HepG2 (cell line): ENCODE data around the gene ZNF684. TPM values are rescaled to one million over a fixed set of nuclear protein-coding genes. Genes with fewer than 3 reads are reported as not detected.
A peak's percentile ranks its signal among the peaks of the same experiment; 100 is the strongest.

Experiments
- ADNP ChIP-seq: sonication (generic); formaldehyde crosslinking; IDR thresholded peaks from 2 replicates; pipeline ENCODE4 v1.4.0; 2020; ENCODE audit warnings: missing genetic modification reagents
- ARID4A ChIP-seq: sonication (generic); formaldehyde crosslinking; IDR thresholded peaks from 2 replicates; pipeline ENCODE4 v1.5.0; 2020; ENCODE audit warnings: mild to moderate bottlenecking, missing genetic modification reagents, borderline replicate concordance
- CHCHD3 ChIP-seq: sonication (generic); formaldehyde crosslinking; IDR thresholded peaks from 2 replicates; pipeline ENCODE4 v1.8.0; 2022; ENCODE audit warnings: mild to moderate bottlenecking, missing genetic modification reagents, moderate library complexity
- CHD2 ChIP-seq: IDR thresholded peaks from 2 replicates; pipeline ENCODE4 v1.6.1; 2011; ENCODE audit warnings: low read depth, low read length, improper control_type of control experiment
- ELF1 ChIP-seq: sonication (generic); formaldehyde crosslinking; IDR thresholded peaks from 2 replicates; pipeline ENCODE4 v1.4.0; 2020; ENCODE audit warnings: missing genetic modification reagents
- GLI4 ChIP-seq: sonication (generic); formaldehyde crosslinking; IDR thresholded peaks from 2 replicates; pipeline ENCODE4 v1.5.1; 2020; ENCODE audit warnings: missing genetic modification reagents, mild to moderate bottlenecking, moderate library complexity, borderline replicate concordance
- HOXA7 ChIP-seq: sonication (generic); formaldehyde crosslinking; IDR thresholded peaks from 2 replicates; pipeline ENCODE4 v1.8.1; 2022; ENCODE audit warnings: mild to moderate bottlenecking, missing genetic modification reagents, moderate library complexity
- HOXA9 ChIP-seq: sonication (generic); formaldehyde crosslinking; IDR thresholded peaks from 2 replicates; pipeline ENCODE4 v1.8.1; 2022; ENCODE audit warnings: missing genetic modification reagents, mild to moderate bottlenecking, moderate library complexity, borderline replicate concordance
- IRX3 ChIP-seq: sonication (generic); formaldehyde crosslinking; IDR thresholded peaks from 2 replicates; pipeline ENCODE4 v1.8.1; 2023; ENCODE audit warnings: mild to moderate bottlenecking, low read depth, missing genetic modification reagents, borderline replicate concordance
- MAFG ChIP-seq: sonication (generic); formaldehyde crosslinking; IDR thresholded peaks from 2 replicates; pipeline ENCODE4 v1.5.1; 2020; ENCODE audit warnings: mild to moderate bottlenecking, missing genetic modification reagents
- MIER2 ChIP-seq: IDR thresholded peaks from 2 replicates; pipeline ENCODE4 v1.6.1; 2016; ENCODE audit warnings: missing biosample characterization, missing genetic modification reagents
- PCBP2 ChIP-seq: fragments of 200-400 bp; formaldehyde crosslinking; optimal IDR thresholded peaks from 2 replicates; pipeline ENCODE3; 2018; ENCODE audit warnings: low read length, low read depth; ENCODE audit not compliant: poor library complexity, severe bottlenecking
- RXRA ChIP-seq: sonication (generic); formaldehyde crosslinking; IDR thresholded peaks from 2 replicates; pipeline ENCODE4 v1.5.1; 2020; ENCODE audit warnings: missing genetic modification reagents
- TBL1XR1 ChIP-seq: fragments of 150-350 bp; IDR thresholded peaks from 2 replicates; pipeline ENCODE4 v1.6.1; 2014; ENCODE audit warnings: borderline replicate concordance, low read length; ENCODE audit not compliant: partially characterized antibody
- TEF ChIP-seq: sonication (generic); formaldehyde crosslinking; IDR thresholded peaks from 2 replicates; pipeline ENCODE4 v1.5.0; 2020; ENCODE audit warnings: missing genetic modification reagents
- ZBTB20 ChIP-seq: sonication (generic); formaldehyde crosslinking; IDR thresholded peaks from 2 replicates; pipeline ENCODE4 v1.8.1; 2023; ENCODE audit warnings: missing genetic modification reagents, low read depth, mild to moderate bottlenecking, borderline replicate concordance
- ZBTB21 ChIP-seq: sonication (generic); formaldehyde crosslinking; IDR thresholded peaks from 2 replicates; pipeline ENCODE4 v1.4.0; 2020; ENCODE audit warnings: missing genetic modification reagents
- ZBTB3 ChIP-seq: sonication (generic); formaldehyde crosslinking; IDR thresholded peaks from 2 replicates; pipeline ENCODE4 v1.4.0; 2020; ENCODE audit warnings: low read depth, mild to moderate bottlenecking, moderate library complexity, missing genetic modification reagents, borderline replicate concordance
- ZBTB7B ChIP-seq: sonication (generic); formaldehyde crosslinking; IDR thresholded peaks from 2 replicates; pipeline ENCODE4 v1.4.0; 2020; ENCODE audit warnings: missing genetic modification reagents
- ZFP41 ChIP-seq: sonication (generic); formaldehyde crosslinking; IDR thresholded peaks from 2 replicates; pipeline ENCODE4 v1.4.0; 2020; ENCODE audit warnings: mild to moderate bottlenecking, missing genetic modification reagents, borderline replicate concordance
- ZFY ChIP-seq: sonication (generic); formaldehyde crosslinking; IDR thresholded peaks from 2 replicates; pipeline ENCODE4 v1.4.0; 2020; ENCODE audit warnings: missing genetic modification reagents
- ZKSCAN5 ChIP-seq: sonication (generic); formaldehyde crosslinking; IDR thresholded peaks from 2 replicates; pipeline ENCODE4 v1.5.1; 2020; ENCODE audit warnings: mild to moderate bottlenecking, missing genetic modification reagents
- ZNF234 ChIP-seq: sonication (generic); formaldehyde crosslinking; conservative IDR thresholded peaks from 2 replicates; pipeline ENCODE4 v1.5.1; 2020; ENCODE audit warnings: mild to moderate bottlenecking, missing genetic modification reagents
- ZNF264 ChIP-seq: sonication (generic); formaldehyde crosslinking; IDR thresholded peaks from 2 replicates; pipeline ENCODE4 v1.4.0; 2020; ENCODE audit warnings: missing genetic modification reagents
- ZNF652 ChIP-seq: IDR thresholded peaks from 2 replicates; pipeline ENCODE4 v1.6.1; 2016; ENCODE audit warnings: low read depth, borderline replicate concordance
- ZNF839 ChIP-seq: sonication (generic); formaldehyde crosslinking; IDR thresholded peaks from 2 replicates; pipeline ENCODE4 v1.4.0; 2020; ENCODE audit warnings: missing genetic modification reagents, mild to moderate bottlenecking, borderline replicate concordance
- polyA plus RNA-seq, 8 experiments: library from polyadenylated mRNA; depleted of rRNA in 3 of 8; stranded (reverse) in 7 of 8; unstranded in 1 of 8; fragments of >200 nt; fragmentation: Illumina TruSeq in 4 of 8; extraction: Trizol in 4 of 8; gene quantifications; 2 replicates each; pipeline versions ENCODE4 v1.2.1 to v1.2.3, GENCODE V29; 2011 to 2016; ENCODE audit warnings: low read depth in 4 of 8, missing spikeins in 1 of 8, mixed read lengths in 1 of 8; ENCODE audit not compliant: insufficient read depth in 1 of 8
- total RNA-seq, 5 experiments: library from RNA; depleted of rRNA; stranded (reverse); fragments of >200 nt; fragmentation: Illumina TruSeq; extraction: Trizol; gene quantifications; 2 replicates each; pipeline ENCODE4 v1.2.3, GENCODE V29; 2016; ENCODE audit warnings: low read depth in 1 of 5
- TF ChIP-seq, protein P1 (sequence below): IDR thresholded peaks from 2 replicates; pipeline ENCODE4 v1.6.1; 2016; ENCODE audit warnings: missing genetic modification reagents, missing compliant biosample characterization

Gene ZNF684
- total and polyA plus RNA-seq, 2 of the 13 experiments (the other 11 are each of a cell fraction or from before 2014, with no cell fraction given) = 6.5 to 15.2 TPM

DNA sequence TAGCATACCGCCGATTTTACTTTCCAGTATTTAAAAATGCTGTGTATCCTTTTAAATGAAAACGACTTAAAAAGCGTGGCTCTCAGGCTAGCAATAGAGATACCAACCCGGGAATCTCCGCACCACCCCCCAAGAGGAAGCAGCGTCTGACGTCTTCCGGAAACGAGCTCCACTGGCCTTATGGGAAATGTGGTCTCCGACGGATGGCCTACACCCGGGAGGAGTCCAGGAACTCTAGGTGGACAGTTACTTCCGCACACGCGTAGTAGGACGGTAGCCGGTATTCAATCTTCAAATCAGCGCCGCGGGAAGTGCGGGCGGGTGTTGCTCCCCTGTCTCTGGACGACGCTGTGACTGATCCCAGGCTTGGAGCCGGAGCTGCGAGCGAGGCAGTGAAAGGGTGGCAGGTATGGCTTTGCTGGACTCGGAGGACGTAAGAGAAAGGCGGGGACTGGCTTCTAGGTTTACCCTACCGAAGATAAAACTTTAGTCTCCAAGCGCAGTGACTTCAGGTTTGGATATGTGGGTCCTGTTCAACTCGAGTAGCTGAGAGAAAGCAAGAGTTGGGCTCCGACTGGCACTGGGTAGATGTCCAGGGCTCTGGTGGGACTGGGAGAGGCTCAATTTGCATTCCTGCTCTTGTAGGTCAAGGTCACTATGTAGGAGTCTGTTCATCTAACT, at the start of gene ZNF684 (continued):
- no peak for TF ChIP-seq IRX3 (CRISPR knock-in tag)
- TF ChIP-seq ELF1 (CRISPR knock-in tag) = peak; percentile 97
- TF ChIP-seq ADNP (CRISPR knock-in tag) = no peak
- peak; percentile 29; the same call in 1 of the 2 replicates for TF ChIP-seq ZBTB20
- no peak for TF ChIP-seq MAFG (CRISPR knock-in tag)
- TF ChIP-seq ARID4A (CRISPR knock-in tag) = peak; percentile 91
- no peak for TF ChIP-seq ZNF264 (CRISPR knock-in tag)
- TF ChIP-seq GLI4 = peak; percentile 66; the same call in 1 of the 2 replicates
- TF ChIP-seq ZNF234 (CRISPR knock-in tag) = no peak
- no peak for TF ChIP-seq CHCHD3 (CRISPR knock-in tag)
- TF ChIP-seq ZBTB21 (CRISPR knock-in tag) = no peak
- TF ChIP-seq RXRA (CRISPR knock-in tag) = peak; percentile 42; the same call in 1 of the 2 replicates
- TF ChIP-seq, protein P1, sequence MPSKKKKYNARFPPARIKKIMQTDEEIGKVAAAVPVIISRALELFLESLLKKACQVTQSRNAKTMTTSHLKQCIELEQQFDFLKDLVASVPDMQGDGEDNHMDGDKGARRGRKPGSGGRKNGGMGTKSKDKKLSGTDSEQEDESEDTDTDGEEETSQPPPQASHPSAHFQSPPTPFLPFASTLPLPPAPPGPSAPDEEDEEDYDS (CRISPR knock-in tag) = peak; percentile 61
- TF ChIP-seq CHD2 = no peak
- TF ChIP-seq ZBTB7B (CRISPR knock-in tag) = no peak
- TF ChIP-seq PCBP2 = no peak
- peak; percentile 10 for TF ChIP-seq TBL1XR1
- no peak for TF ChIP-seq ZBTB3 (CRISPR knock-in tag)
- TF ChIP-seq HOXA7 (CRISPR knock-in tag) = no peak
- peak; percentile 92 for TF ChIP-seq ZNF652
- TF ChIP-seq TEF (CRISPR knock-in tag) = no peak
- TF ChIP-seq HOXA9 (CRISPR knock-in tag) = no peak
- no peak for TF ChIP-seq ZFP41 (CRISPR knock-in tag)
- TF ChIP-seq ZKSCAN5 (CRISPR knock-in tag) = no peak
- no peak for TF ChIP-seq MIER2 (CRISPR knock-in tag)
- peak; percentile 68 for TF ChIP-seq ZFY (CRISPR knock-in tag)
- TF ChIP-seq ZNF839 (CRISPR knock-in tag) = 0 out of 2 replicates have a peak, but pooled peaks have one; percentile 77
